Calu3 (cell line): ENCODE results near the gene EIF2D. TPM values are rescaled to one million over a fixed set of nuclear protein-coding genes. Genes with fewer than 3 reads are reported as not detected.

ENCODE experiments used
- BruUV-seq: library from RNA; stranded (reverse); fragments of 400-500 nt; replicated peaks from 2 replicates; lab custom pipeline; 2021; lab: Mats Ljungman, UMichigan
- CTCF ChIA-PET: fragments of 300-600 bp; sonication (Branson Sonifier 250); formaldehyde crosslinking; loops from one replicate; lab custom pipeline; 2022; ENCODE audit warnings: antibody characterized with exemption; lab: Charles Lee
- DNase-seq: peaks from one replicate; pipeline ENCODE4 v3.0.0; 2022
- H3K27ac Mint-ChIP-seq: one replicate; pipeline ENCODE4 v1.8.0; 2022; ENCODE audit warnings: mixed read lengths; ENCODE audit not compliant: unreplicated experiment
- H3K27me3 Mint-ChIP-seq: one replicate; pipeline ENCODE4 v1.8.0; 2022; ENCODE audit warnings: mixed read lengths; ENCODE audit not compliant: unreplicated experiment
- H3K36me3 Mint-ChIP-seq: one replicate; pipeline ENCODE4 v1.8.0; 2022; ENCODE audit warnings: mild to moderate bottlenecking, moderate library complexity, mixed read lengths; ENCODE audit not compliant: insufficient read depth, unreplicated experiment
- H3K4me1 Mint-ChIP-seq: one replicate; pipeline ENCODE4 v1.8.0; 2022; ENCODE audit warnings: mild to moderate bottlenecking, low read depth, mixed read lengths; ENCODE audit not compliant: unreplicated experiment
- H3K4me3 Mint-ChIP-seq: one replicate; pipeline ENCODE4 v1.8.0; 2022; ENCODE audit warnings: mild to moderate bottlenecking, low read depth, moderate library complexity, mixed read lengths; ENCODE audit not compliant: unreplicated experiment
- H3K9me3 Mint-ChIP-seq: one replicate; pipeline ENCODE4 v1.8.0; 2022; ENCODE audit warnings: low read depth, mixed read lengths; ENCODE audit not compliant: unreplicated experiment
- CTCF ChIP-seq: fragments of 200-600 bp; IDR thresholded peaks from one replicate; pipeline ENCODE4 v1.8.0; 2022; ENCODE audit warnings: antibody characterized with exemption; ENCODE audit not compliant: unreplicated experiment
- intact Hi-C: fragments of 100-400 bp; cut with micrococcal nuclease; formaldehyde crosslinking; loops from one replicate; pipeline ENCODE4 v1.10.0; 2022; ENCODE audit not compliant: unreplicated experiment
- total RNA-seq: library from RNA; stranded (reverse); gene quantifications from 2 replicates; pipeline ENCODE4 v1.2.3, GENCODE V29; 2022

Gene EIF2D
- total RNA-seq, 1 experiment from 2014 or later: 45.1 TPM

- CTCF ChIA-PET: interaction anchor here (1.1 to 1.5 kb wide), 2 partner anchors 9 to 29 kb away, joined by 3 to 4 read pairs; no protein-coding TSS in a partner anchor
- H3K9me3 Mint-ChIP-seq: no peaks in the 10 kb centered on the region
- no peak overlapping the region for H3K27ac Mint-ChIP-seq
- H3K27me3 Mint-ChIP-seq: peaks cover 41% of the 10 kb centered on the region
- H3K4me3 Mint-ChIP-seq: no peak overlapping the region
- no TSS peak for BruUV-seq
- TF ChIP-seq CTCF: no peak
- DNase-seq: no peak
- intact Hi-C loops: no loop called here
- peaks cover 23% of the 10 kb centered on the region for H3K4me1 Mint-ChIP-seq
- peaks cover 10% of the 10 kb centered on the region for H3K36me3 Mint-ChIP-seq
Measured at GRCh38 chr1:206554701-206555472, 57.4 kb downstream of the EIF2D start.

GRCh38 chr1:206554211-206554610 lies 58.1 kb downstream of the EIF2D start:
- no peak for TF ChIP-seq CTCF
- no peak for DNase-seq
- H3K4me1 Mint-ChIP-seq: peaks cover 23% of the 10 kb centered on the region
- peaks cover 44% of the 10 kb centered on the region for H3K27me3 Mint-ChIP-seq
- H3K9me3 Mint-ChIP-seq: no peaks in the 10 kb centered on the region
- intact Hi-C loops: no loop called here
- no peak overlapping the region for H3K27ac Mint-ChIP-seq
- peaks cover 10% of the 10 kb centered on the region for H3K36me3 Mint-ChIP-seq
- H3K4me3 Mint-ChIP-seq: no peak overlapping the region
- CTCF ChIA-PET: no interaction called here
- no TSS peak for BruUV-seq

- Mint-ChIP-seq H3K36me3 (peaks cover 2% of the 10 kb centered on the region), H3K9me3 (no peaks in the 10 kb centered on the region), H3K27me3 (peaks cover 44% of the 10 kb centered on the region), H3K4me1 (peaks cover 8% of the 10 kb centered on the region), H3K4me3 (no peak overlapping the region), H3K27ac (no peak overlapping the region)
- TF ChIP-seq CTCF: no peak
- intact Hi-C loops: no loop called here
- CTCF ChIA-PET: no interaction called here
- no TSS peak for BruUV-seq
- no peak for DNase-seq
Measured at GRCh38 chr1:206551986-206552326, 60.3 kb downstream of the EIF2D start.

DNA sequence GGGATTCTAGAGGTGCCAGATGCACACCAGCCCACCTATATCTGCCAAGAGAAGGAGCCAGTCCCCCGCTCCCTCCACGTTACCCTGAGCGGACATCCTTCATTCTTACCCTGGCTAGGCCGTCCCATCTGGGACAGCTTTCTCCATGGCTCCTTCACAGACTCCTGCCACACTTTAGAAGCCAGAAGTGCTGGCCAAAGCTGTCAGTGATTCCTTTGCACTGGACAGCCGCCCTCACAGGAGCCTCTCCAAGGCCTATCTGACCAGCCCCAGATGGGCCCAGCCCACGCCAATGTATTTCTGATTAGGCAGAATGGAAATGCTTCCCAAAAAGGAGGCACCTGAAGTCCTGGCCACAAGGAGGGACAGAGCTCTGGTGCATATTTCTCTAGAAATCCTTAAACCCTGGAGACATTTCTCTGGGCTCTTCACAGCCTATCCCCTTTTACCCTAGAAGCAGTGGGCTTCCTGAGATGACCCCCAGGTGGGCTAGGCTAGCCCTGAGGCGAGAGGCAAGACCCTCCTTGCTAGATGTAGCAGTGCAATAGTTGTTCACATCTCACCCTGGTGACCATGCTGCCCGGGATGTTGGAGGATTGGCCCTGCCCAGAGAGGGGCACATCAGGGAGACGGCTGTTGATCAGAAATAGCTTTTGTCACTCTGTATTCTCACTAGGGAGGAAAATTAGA lies 60.8 kb downstream of the EIF2D start:
- CTCF ChIA-PET: no interaction called here
- DNase-seq: no peak
- no peak for TF ChIP-seq CTCF
- intact Hi-C loops: no loop called here
- Mint-ChIP-seq H3K4me3 (no peak overlapping the region), H3K27ac (no peak overlapping the region), H3K4me1 (peaks cover 6% of the 10 kb centered on the region), H3K36me3 (no peaks in the 10 kb centered on the region), H3K9me3 (no peaks in the 10 kb centered on the region), H3K27me3 (peaks cover 44% of the 10 kb centered on the region)
- BruUV-seq: no TSS peak
